NCI-H510A (cell line): ENCODE data around the gene TRPM2.
"Not testable (repeated sequence)": the region's sequence is repeated elsewhere in the genome, so short reads cannot be mapped to it uniquely, and the experiment has no call there.

ENCODE experiments used
- DNase-seq: peaks from one replicate; lab custom pipeline; 2025; lab: John Stamatoyannopoulos, UW

Gene TRPM2

DNA sequence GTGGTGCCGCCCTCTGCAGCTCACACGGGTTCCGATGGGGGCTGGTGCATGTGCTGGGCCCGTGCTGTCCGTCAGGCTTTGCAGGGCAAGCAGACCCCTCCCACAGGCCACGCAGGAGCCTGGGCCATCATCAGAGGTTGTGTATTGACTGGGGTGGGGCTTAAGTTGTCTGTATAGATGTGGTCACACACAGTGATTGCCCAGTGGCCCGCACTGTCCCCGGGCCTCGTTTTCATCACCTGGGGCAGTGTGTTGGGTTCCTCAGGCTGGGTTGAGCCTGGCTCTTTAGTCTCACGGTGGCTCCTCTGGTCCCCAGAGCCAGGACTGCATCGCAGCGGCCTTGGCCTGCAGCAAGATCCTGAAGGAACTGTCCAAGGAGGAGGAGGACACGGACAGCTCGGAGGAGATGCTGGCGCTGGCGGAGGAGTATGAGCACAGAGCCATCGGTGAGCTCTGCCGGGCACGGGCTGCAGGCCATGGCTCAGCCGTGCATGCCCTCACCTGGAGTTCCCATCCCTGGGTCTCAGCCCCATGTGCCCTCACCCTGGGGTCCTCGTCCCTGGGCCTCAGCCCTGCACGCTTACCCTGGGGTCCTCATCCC is 44.1 kb downstream of the TRPM2 start:
- no peak for DNase-seq

DNA sequence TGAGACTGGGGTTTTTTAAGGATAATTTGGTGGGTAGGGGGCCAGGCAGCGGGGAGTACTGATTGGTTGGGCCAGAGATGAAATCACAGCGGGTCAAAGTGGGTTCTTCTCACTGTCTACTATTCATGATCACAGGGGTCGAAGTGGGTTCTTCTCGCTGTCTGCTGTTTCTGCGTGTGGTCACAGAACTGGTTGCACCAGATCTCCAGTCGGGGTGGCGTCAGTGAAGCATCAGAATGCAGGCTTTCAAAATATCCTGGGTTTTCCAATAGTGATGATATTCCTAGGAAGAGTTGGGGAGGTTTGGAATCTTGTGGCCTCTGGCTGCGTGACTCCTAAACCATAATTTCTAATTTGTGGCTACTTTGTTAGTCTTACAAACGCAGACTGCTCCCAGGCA is 45.1 kb downstream of the TRPM2 start:
- no peak for DNase-seq

DNA sequence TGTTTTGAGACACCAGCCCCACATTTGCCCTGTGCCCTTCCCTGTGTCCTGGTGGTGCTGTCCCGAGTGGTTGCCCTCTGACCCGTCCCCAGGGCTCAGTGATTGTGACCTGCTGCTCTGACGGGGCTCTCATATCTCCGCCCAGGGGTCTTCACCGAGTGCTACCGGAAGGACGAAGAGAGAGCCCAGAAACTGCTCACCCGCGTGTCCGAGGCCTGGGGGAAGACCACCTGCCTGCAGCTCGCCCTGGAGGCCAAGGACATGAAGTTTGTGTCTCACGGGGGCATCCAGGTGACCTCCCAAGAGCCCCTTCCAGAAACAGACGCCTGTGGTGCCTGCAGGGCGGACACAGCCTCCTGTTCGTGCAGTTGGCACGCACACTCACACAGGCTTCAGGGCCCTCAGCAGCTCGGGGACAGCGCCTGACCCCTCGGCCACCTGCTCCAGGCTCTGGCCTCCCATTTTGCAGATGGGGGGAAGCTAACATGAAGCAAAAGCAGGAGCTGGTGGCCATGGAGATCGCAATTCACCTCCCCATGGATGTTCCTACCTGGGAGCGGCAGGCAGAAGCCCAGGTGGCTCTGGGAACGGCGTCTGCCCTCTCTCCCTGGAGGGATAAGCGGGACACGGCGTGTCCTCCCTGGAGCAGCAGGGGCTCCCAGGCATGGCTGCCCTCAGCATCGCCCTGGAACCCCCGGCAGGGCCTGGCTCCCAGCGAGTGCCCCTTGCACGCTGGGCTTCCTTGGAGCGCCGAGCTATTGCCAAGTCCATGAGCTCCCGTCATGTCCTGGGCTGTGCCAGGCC is 45.9 kb downstream of the TRPM2 start:
- DNase-seq: no peak

DNA sequence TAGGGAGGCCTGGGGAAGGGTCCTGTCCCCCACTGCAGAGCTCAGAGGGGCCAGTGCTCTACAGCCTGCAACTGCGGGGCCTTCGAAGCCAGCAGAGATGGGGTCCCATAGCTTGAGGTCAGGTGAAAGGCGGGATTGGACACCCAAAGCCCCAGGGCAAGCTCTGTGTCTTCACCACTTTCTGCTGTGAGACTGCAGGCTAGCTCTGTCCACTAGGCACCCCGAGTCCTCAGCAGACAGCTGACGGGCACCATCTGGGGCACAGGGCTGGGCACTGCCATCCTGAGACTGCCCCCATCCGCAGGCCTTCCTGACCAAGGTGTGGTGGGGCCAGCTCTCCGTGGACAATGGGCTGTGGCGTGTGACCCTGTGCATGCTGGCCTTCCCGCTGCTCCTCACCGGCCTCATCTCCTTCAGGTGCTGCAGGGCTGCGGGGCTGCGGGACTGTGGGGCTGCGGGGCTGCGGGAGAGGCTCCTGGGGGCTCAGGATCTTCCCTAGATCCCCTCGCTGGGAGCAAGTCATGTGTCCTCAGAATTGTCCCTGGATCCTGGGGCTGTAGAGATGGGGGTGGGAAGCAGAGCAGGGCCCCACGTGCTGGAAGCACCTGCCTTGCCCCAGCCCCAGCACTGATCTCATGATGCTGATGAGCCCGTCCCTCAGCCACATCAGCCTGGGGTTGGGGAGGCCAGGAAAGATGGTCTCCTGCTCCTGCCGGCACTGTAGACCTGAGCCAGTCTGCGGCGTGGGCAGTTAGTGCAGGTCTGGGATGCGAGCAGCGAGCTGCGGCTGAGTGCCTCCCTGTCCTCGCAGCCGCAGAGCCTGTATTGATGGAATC is 46.8 kb downstream of the TRPM2 start:
- DNase-seq: no peak

DNA sequence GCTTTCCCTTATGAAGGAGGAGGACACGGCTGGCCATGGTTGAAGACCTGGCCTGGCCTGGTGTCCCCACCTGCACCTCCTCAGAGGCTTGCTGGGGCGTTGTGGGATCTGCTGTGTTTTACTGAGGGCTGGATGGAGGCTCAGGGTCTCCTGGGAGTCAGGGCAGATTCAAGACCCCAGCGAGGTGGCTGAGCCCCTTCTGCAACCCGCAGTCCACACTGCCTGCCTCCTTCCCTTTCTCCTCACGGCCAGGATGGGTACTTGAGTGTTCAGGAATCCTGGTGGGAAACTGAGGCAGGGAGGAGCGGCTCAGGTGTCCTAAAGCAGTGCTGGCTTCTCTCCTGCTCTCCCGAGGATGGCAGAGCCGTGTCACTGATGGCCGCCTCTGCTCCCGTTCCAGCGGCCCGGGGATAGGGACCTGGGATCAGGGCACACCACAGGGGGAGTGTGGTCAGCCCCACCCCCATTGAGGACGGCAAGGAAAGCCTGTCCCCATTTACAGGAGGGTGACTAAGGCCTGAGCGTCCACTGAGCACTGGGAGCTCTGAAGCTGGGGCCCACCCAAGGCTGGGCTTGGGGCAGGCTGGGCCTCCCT is 47.5 kb downstream of the TRPM2 start:
- DNase-seq: no peak

DNA sequence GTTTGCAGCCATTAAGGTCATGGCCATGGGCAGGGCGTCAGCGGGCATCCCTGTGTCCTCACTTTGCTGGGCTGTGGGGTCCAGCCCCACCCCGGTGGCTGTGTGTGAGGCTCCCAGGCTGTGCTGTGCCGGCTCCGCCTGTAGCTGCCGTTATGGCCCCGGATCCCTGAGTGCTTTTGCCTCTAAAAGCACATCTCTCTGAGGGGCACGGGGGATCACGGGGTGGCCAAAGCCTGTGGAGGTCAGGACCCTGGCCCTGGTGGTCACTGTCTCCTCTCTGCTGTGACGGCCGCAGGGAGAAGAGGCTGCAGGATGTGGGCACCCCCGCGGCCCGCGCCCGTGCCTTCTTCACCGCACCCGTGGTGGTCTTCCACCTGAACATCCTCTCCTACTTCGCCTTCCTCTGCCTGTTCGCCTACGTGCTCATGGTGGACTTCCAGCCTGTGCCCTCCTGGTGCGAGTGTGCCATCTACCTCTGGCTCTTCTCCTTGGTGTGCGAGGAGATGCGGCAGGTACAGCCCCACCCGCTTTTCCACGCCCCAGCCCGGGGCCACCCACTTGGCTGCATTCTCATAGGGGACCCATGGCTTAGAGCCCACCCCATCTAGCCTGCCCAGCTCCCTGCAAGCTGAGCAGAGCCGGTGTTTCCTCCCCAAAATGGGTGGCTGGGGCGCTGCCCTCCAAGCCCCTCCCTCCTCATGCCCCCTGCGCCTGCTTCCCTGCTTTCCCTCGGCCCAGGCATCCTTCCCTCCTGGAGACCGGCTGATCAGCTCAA is 48.2 kb downstream of the TRPM2 start:
- DNase-seq: no peak

DNA sequence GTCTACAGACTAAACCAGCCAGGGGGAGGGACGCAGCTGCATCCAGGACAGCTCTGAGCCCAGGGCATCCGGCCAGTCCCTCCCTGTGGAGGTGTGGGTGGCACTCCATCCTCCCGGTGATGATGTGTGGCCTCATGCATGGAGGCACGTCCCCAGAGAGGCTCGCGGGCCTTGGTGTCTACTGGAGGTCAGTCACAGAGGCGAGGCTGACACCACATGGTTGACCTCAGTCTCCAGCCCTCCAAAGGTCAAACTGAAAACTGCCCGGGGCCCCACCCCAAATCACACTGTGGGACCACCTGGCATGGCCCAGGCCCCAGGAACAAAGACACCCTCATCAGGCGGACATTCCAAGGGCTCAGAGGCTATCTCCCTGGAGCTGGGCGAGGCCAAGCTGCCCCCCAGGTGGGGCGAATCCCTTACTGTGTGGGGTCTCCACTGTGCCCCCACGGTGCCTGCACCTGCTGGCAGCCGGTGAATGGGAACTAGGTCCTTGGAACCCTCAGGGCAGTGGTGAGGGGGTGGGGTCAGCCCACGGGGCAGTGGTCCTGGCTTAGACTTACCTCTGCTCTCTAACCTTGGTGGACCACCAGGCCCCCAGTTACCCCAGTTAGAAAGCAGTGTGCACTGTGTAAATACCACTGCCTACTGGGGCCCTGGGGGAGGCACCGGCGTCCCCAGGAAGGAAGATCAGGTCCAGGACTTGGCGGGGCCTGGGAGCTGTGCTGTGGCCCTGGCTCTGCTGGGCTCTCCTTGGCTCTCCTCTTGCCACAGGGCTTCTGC is 49.1 kb downstream of the TRPM2 start:
- DNase-seq: no peak

DNA sequence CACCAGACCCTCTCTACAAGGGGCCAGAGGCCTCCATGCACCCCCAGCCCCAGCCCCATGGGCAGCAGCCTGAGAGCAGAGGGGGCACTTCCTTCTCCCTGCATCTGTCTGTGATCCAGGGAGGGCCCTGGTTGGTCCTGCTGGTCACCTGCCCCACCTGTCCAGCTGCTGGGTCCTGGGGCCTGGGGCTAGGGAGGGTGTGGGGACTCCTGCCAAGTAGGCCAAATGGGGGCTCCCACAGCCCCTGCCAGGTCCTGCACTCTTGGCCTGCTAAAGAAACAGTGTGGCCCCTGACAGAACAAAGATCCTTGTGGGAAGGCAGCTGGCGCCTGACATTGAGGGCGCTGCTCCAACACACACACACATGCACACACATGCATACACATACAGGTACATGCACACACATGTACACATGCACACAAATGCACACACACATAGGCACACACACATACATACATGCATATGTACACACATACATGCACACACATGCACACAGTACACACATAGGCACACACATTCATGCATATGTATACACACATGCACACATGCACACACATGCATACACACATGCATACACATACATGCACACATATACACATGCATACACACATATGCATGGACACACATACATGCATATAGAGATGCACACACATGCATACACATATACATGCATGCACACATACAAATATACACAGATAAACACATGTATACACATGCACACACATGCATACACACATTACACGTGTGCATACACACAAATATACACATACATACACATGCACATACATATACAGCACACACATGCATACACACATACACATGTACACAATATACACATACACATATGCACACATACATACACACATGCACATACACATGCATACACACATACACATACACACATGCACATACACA is 49.9 kb downstream of the TRPM2 start:
- no peak for DNase-seq

DNA sequence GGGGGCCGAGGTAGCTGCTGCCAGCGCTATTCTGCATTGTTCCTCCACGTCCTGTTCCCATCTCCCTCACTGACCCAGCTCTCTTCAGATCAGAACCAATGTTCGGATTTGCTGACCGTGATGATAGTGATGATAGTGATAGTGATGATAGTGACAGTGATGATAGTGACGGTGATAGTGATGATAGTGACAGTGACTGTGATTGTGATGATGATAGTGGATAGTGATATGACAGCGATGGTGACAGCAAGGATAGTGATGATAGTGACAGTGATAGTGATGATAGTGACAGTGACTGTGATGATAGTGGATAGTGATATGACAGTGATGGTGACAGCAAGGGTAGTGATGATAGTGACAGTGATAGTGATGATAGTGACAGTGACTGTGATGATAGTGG is 51.1 kb downstream of the TRPM2 start:
- DNase-seq: not testable (repeated sequence)

DNA sequence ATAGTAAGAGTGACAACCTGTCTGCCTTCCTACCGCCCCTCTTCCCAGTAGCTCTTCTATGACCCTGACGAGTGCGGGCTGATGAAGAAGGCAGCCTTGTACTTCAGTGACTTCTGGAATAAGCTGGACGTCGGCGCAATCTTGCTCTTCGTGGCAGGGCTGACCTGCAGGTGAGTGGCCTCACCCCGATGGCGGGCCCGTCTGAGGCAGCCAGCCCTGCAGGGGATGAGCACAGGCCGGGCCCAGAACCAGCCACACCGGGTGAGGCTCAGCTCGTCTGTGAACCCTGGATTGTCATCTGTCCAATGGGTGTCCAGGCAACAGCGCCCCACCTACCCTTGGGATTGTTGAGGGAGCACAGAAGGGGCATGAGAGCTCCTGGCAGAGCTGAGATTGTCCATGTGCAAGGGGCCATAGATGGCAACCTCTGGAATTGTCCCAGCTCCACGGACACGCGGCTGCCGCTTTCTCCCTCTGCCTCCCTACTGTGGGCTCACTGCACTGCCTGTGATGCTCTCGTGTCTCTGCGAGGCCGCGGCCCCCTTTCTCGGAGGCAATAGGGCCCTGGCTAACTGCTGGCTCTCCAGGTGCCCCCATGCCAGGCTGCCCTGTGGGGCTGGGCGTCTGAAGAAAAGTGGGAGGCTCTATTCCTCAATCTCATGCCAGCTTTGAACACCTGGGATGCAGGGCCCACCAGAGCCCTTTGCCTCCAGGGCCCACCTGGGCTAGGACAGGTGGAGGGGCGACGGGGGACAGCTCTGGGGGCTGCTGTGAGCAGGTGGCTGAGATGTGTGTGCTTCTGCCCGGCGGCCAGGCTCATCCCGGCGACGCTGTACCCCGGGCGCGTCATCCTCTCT is 51.9 kb downstream of the TRPM2 start:
- no peak for DNase-seq

DNA sequence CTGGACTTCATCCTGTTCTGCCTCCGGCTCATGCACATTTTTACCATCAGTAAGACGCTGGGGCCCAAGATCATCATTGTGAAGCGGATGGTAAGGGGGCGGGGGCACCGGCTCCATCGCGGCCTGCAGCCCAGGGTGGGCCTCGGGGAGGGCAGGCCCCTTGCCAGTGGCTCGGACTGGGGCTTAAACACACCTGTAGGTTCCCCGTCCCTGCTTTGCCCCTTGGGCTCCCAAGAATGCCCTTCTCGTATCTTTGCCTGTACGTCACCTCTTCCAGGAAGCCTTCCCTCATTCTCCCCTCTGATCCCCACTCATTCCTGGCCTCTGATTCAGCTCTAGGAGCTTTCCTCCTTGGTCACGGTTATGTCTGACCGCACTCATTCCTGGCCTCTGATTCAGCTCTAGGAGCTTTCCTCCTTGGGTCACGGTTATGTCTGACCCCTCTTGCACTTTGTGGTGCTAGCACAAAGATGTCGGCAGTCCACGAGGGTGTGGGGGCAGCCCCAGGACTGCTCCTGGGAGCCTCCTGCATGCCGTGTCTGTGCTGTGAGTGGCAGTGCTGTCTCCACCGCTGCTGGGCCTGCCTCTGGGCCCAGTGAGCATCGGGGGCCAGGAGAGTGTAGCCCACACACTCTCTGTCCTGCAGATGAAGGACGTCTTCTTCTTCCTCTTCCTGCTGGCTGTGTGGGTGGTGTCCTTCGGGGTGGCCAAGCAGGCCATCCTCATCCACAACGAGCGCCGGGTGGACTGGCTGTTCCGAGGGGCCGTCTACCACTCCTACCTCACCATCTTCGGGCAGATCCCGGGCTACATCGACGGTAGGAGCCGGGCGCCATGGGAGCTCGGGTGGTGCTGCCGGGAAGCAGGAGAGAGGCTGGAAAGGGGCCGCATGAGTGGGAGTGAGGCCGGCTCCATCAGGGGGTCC is 52.8 kb downstream of the TRPM2 start:
- no peak for DNase-seq

DNA sequence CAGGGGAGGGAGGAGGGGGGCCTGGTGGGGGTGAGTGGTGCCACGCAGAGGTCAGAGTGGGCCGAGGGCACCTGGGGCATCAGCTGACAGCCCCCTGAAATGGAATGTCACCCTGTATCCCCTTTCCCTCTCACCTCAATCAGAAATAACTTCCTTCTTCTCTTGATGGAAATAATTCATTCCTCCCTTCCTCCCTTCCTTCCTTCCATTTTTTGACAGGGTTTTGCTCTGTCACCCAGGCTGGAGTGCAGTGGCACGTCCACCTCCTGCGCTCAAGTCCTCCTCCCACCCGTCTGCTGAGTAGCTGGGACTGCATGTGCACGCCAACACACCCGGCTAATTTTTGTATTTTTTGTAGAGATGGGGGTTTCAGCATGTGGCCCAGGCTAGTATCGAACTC is 53.5 kb downstream of the TRPM2 start:
- no peak for DNase-seq

DNA sequence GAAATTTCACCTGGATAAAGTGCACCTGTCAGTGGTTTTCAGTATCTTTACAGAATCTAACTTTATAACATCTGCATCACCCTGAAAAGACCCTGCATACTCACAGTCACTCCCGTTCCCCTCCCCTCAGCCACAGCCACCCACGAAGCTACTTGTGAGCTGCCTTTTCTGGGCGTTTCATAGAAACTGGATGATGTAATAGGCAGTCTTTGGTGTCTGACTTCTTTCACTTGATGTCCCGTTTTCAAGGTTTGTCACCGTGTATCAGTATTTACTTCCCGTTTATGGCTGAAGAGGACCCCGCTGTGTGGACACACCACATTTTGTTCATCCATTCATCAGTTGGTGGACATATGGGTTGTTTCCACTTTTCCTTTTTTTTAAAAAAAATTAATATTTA is 54.1 kb downstream of the TRPM2 start:
- DNase-seq: no peak

DNA sequence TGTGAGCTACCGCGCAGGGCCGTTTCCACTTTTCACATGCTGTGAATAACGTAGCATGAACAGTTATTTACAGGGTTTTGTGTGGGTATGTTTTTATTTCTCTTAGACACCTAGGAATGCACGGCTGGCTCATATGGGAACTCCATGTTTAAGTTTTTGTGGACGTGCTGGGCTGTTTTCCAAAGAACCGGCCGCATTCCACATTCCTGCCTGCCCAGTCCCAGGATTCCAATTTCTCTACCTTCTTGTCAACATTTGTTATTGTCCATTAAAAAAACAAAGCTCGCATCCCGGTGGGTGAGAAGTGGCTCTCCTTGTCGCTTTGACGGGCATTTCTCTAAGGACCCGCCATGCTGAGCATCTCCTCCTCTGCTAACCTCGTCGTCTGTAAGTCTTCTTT is 54.8 kb downstream of the TRPM2 start:
- DNase-seq: no peak

DNA sequence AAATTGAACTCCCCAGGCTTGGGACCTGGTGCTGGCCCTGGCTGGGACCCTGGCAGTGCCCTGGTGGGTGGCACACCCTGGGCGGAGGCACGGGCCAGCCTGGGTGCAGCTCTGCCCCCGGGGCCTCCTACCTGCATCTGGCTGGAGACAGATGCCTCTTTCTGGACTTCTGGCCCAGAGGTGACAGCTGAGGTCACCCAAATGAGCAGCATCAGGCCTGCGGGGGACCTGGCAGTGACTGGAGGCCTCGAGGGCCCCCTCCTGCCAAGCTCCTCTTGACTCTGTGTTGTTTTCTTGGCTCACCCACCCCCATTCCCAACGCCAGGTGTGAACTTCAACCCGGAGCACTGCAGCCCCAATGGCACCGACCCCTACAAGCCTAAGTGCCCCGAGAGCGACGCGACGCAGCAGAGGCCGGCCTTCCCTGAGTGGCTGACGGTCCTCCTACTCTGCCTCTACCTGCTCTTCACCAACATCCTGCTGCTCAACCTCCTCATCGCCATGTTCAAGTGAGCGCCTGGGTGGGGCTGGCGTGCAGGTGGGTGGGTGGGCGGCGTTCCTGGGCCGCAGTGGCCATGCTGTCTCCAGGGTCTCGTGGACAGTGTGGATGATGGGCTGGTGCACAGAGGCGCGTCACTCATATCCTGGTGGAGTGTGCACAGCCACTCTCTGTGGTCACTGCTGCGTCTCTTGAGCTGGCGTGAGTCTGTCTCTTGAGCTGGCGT is 60.3 kb downstream of the TRPM2 start:
- DNase-seq: no peak

DNA sequence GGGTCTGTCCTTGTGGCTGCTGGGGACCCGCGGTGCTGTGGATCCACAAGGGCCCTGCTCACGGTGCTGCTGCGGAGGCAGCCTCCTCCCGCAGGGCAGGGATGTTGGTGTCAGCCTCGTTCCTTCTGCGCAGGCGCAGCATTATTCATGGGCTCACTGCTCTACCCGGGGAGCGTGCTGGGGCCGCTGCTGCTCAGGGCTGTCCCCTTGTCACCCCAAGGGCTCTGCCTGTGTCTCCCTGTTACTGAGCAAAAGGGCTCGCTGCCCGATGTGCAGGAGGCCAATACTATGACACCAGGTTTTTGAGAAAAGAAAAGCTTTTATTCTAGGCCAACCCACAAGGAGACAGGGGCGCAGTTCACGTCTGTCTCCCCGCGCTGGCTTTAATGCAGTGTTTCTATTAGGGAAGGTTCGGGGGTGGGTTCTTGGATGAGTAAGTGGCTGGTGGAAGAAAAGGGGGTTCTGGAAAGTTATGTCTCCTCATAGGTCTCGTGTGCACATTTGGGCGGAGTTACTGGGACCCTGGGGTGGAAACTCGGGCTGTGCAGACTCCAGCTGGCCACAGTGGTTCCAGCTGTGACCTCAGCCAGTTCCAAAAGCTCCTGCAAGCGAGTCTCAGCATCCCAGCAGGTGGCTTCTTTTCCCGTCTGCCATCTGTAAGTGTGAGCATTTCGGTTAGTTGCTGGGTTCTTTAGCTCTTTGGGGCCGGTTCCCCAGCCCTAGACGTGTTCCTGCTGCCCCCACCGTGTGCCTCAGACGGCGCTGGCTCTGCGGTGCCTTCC is 61.1 kb downstream of the TRPM2 start:
- DNase-seq: no peak
